Hepatocyte (in vitro differentiated cells): ENCODE measurements around the gene EPHX1.

ENCODE experiments used
- CTCF ChIP-seq: fragments of 200-600 bp; sonication (generic); IDR thresholded peaks from 2 replicates; pipeline ENCODE4 v1.5.1; 2016; ENCODE audit warnings: antibody characterized with exemption, mild to moderate bottlenecking; ENCODE audit not compliant: poor library complexity
- EZH2 ChIP-seq: fragments of 200-600 bp; sonication (generic); IDR thresholded peaks from 2 replicates; pipeline ENCODE4 v1.6.1; 2016; ENCODE audit warnings: antibody characterized with exemption, mild to moderate bottlenecking, borderline replicate concordance
- EZH2phosphoT487 ChIP-seq: fragments of 200-600 bp; sonication (generic); IDR thresholded peaks from one replicate; pipeline ENCODE4 v1.6.1; 2018; ENCODE audit warnings: antibody characterized with exemption, mild to moderate bottlenecking, low read depth, moderate library complexity; ENCODE audit not compliant: unreplicated experiment, severe bottlenecking

GRCh38 chr1:225888289-225888897 lies 78.5 kb downstream of the EPHX1 start:
- TF ChIP-seq CTCF, result no peak
- no peak for TF ChIP-seq EZH2
- TF ChIP-seq EZH2phosphoT487, result no peak
